ENCODE measurements around the gene DNASE2B. TPM values are rescaled to one million over a fixed set of nuclear protein-coding genes. Genes with fewer than 3 reads are reported as not detected.

Gene DNASE2B
- polyA plus RNA-seq, 1 donor (not counting 4 experiments of a cell fraction or from before 2014, with no cell fraction given) = not detected

- dilution Hi-C loops (cut with MboI; ENCODE audit: extremely low pct_ligation_motif_present, low sequenced_read_pairs) = no loop called here
- Histone ChIP-seq H3K36me3 (ENCODE audit: control insufficient read depth in 2 of 2, extremely low read depth in 1 of 2, insufficient read depth in 2 of 2, low read length in 2 of 2) (no peaks in the 10 kb centered on the region), H3K79me2 (ENCODE audit: control insufficient read depth, insufficient read depth, low read length) (no peaks in the 10 kb centered on the region), H2AFZ (ENCODE audit: control insufficient read depth, low read length) (no peak overlapping the region), H3K27me3 (ENCODE audit: control insufficient read depth, extremely low read depth, insufficient read depth, low read length) (no peaks in the 10 kb centered on the region), H4K20me1 (ENCODE audit: control insufficient read depth, extremely low read depth, insufficient read depth, low read length) (no peaks in the 10 kb centered on the region), H3K9me1 (ENCODE audit: control insufficient read depth, extremely low read depth, insufficient read depth, low read length) (no peaks in the 10 kb centered on the region), H3K9ac (ENCODE audit: control insufficient read depth, extremely low read depth, insufficient read depth, low read length) (no peak overlapping the region), H3K4me2 (ENCODE audit: control insufficient read depth, extremely low read depth, insufficient read depth, low read depth, low read length) (no peak overlapping the region), H3K4me3 (ENCODE audit: control insufficient read depth in 2 of 3, extremely low read depth in 1 of 3, insufficient read depth in 2 of 3, low read depth in 1 of 3, low read length in 3 of 3) (no peak overlapping the region), H3K4me1 (ENCODE audit: control insufficient read depth, extremely low read depth, insufficient read depth, low read length) (peaks cover 12% of the 10 kb centered on the region), H3K9me3 (ENCODE audit: control insufficient read depth, low read depth, low read length) (no peaks in the 10 kb centered on the region), H3K27ac (ENCODE audit: control insufficient read depth, insufficient read depth, low read length) (no peak overlapping the region)
- DNase-seq (ENCODE audit: low read depth, low spot score) (no peak), FAIRE-seq (no peak)
- no peak for TF ChIP-seq EZH2 (IDR thresholded peaks at IDR 0.05; ENCODE audit: low read length)
- TF ChIP-seq, protein P1, sequence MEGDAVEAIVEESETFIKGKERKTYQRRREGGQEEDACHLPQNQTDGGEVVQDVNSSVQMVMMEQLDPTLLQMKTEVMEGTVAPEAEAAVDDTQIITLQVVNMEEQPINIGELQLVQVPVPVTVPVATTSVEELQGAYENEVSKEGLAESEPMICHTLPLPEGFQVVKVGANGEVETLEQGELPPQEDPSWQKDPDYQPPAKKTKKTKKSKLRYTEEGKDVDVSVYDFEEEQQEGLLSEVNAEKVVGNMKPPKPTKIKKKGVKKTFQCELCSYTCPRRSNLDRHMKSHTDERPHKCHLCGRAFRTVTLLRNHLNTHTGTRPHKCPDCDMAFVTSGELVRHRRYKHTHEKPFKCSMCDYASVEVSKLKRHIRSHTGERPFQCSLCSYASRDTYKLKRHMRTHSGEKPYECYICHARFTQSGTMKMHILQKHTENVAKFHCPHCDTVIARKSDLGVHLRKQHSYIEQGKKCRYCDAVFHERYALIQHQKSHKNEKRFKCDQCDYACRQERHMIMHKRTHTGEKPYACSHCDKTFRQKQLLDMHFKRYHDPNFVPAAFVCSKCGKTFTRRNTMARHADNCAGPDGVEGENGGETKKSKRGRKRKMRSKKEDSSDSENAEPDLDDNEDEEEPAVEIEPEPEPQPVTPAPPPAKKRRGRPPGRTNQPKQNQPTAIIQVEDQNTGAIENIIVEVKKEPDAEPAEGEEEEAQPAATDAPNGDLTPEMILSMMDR (optimal IDR thresholded peaks at IDR 0.05 in 1 of 3, IDR thresholded peaks at IDR 0.05 in 1 of 3, conservative IDR thresholded peaks at IDR 0.05 in 1 of 3; ENCODE audit: extremely low read depth in 1 of 3, insufficient read depth in 2 of 3, low read length in 3 of 3) = no peak
Measured at GRCh38 chr1:84368441-84368840, 29.8 kb upstream of the DNASE2B start.

DNA sequence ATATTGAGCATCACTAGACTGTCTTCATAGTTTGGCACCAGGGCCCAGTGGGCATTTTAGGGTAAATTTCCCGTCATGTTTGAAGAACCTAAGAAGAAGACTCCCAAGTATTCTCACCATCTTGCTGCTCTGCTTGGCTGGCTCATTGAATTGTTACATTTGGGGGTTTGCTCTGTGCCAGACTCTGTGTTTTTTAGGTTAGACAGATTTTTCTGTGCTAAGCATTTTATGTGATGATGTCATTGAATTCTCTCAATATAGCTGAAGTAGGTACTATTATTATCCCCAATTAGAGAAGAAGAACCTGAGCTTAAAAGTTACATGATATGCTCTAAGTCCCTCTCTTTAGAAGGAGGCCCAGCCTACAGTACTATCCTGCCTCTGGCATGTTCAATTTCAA lies 28.0 kb upstream of the DNASE2B start:
- Histone ChIP-seq H3K9me3 (ENCODE audit: control insufficient read depth, low read depth, low read length) (no peaks in the 10 kb centered on the region), H3K27ac (ENCODE audit: control insufficient read depth, insufficient read depth, low read length) (no peak overlapping the region), H2AFZ (ENCODE audit: control insufficient read depth, low read length) (no peak overlapping the region), H3K4me3 (ENCODE audit: control insufficient read depth in 2 of 3, extremely low read depth in 1 of 3, insufficient read depth in 2 of 3, low read depth in 1 of 3, low read length in 3 of 3) (no peak overlapping the region), H3K27me3 (ENCODE audit: control insufficient read depth, extremely low read depth, insufficient read depth, low read length) (no peaks in the 10 kb centered on the region), H4K20me1 (ENCODE audit: control insufficient read depth, extremely low read depth, insufficient read depth, low read length) (no peaks in the 10 kb centered on the region), H3K36me3 (ENCODE audit: control insufficient read depth in 2 of 2, extremely low read depth in 1 of 2, insufficient read depth in 2 of 2, low read length in 2 of 2) (no peaks in the 10 kb centered on the region), H3K9me1 (ENCODE audit: control insufficient read depth, extremely low read depth, insufficient read depth, low read length) (no peaks in the 10 kb centered on the region), H3K4me1 (ENCODE audit: control insufficient read depth, extremely low read depth, insufficient read depth, low read length) (peaks cover 7% of the 10 kb centered on the region), H3K9ac (ENCODE audit: control insufficient read depth, extremely low read depth, insufficient read depth, low read length) (no peak overlapping the region), H3K79me2 (ENCODE audit: control insufficient read depth, insufficient read depth, low read length) (no peaks in the 10 kb centered on the region), H3K4me2 (ENCODE audit: control insufficient read depth, extremely low read depth, insufficient read depth, low read depth, low read length) (no peak overlapping the region)
- FAIRE-seq (no peak), DNase-seq (ENCODE audit: low read depth, low spot score) (no peak)
- TF ChIP-seq EZH2 (IDR thresholded peaks at IDR 0.05; ENCODE audit: low read length) = no peak
- TF ChIP-seq, protein P1 (optimal IDR thresholded peaks at IDR 0.05 in 1 of 3, IDR thresholded peaks at IDR 0.05 in 1 of 3, conservative IDR thresholded peaks at IDR 0.05 in 1 of 3; ENCODE audit: extremely low read depth in 1 of 3, insufficient read depth in 2 of 3, low read length in 3 of 3) = no peak
- dilution Hi-C loops (cut with MboI; ENCODE audit: extremely low pct_ligation_motif_present, low sequenced_read_pairs) = no loop called here
